Gastroesophageal sphincter (tissue), 4 donors: ENCODE results near the gene GSTO2. TPM values are rescaled to one million over a fixed set of nuclear protein-coding genes. Genes with fewer than 3 reads are reported as not detected.

Experiments
- ATAC-seq: fragments of 150-250 bp; one replicate; pipeline ENCODE4 v1.9.1; 2016; ENCODE audit warnings: mild to moderate bottlenecking, moderate library complexity
- H3K27ac ChIP-seq, 4 donors: fragments of 200-600 bp; sonication (generic) in 3 of 4; 1 replicate in 3 of 4; 2 replicates in 1 of 4; pipeline ENCODE4 v1.5.1; 2016 to 2019
- H3K27me3 ChIP-seq: fragments of 200-600 bp; sonication (generic); one replicate; pipeline ENCODE4 v1.5.1; 2019
- H3K36me3 ChIP-seq, 2 donors: fragments of 200-600 bp; sonication (generic); one replicate each; pipeline ENCODE4 v1.5.1; 2019; ENCODE audit warnings: control low read depth in 1 of 2
- H3K4me1 ChIP-seq, 3 donors: fragments of 200-600 bp; sonication (generic); 1 replicate in 2 of 3; 2 replicates in 1 of 3; pipeline ENCODE4 v1.5.1; 2016 to 2019; ENCODE audit warnings: control low read depth in 2 of 3
- H3K4me3 ChIP-seq, 2 donors: fragments of 200-600 bp; sonication (generic); one replicate each; pipeline ENCODE4 v1.5.1; 2019; ENCODE audit warnings: mild to moderate bottlenecking in 1 of 2, moderate library complexity in 1 of 2
- H3K9me3 ChIP-seq, 3 donors: fragments of 200-600 bp; sonication (generic); one replicate each; pipeline ENCODE4 v1.5.1; 2017 to 2019; ENCODE audit warnings: control low read depth in 2 of 3
- EP300 ChIP-seq: sonication (generic); formaldehyde crosslinking; IDR thresholded peaks from one replicate; pipeline ENCODE4 v1.6.1; 2017; ENCODE audit warnings: antibody characterized with exemption, mild to moderate bottlenecking
- POLR2A ChIP-seq, 2 donors: fragments of 450-650 bp; IDR thresholded peaks; one replicate each; pipeline ENCODE4 v1.6.1; 2017; ENCODE audit warnings: antibody characterized with exemption in 2 of 2, mild to moderate bottlenecking in 2 of 2, moderate library complexity in 1 of 2
- POLR2AphosphoS5 ChIP-seq: sonication (generic); formaldehyde crosslinking; IDR thresholded peaks from one replicate; pipeline ENCODE4 v1.6.1; 2017; ENCODE audit warnings: antibody characterized with exemption
- WGBS, 2 donors: methylation state at CpG; one replicate each; pipeline ENCODE4 v1.1.5; 2018; ENCODE audit warnings: low coverage in 1 of 2; 5-methylcytosine and 5-hydroxymethylcytosine counted together
- total RNA-seq, 4 donors: library from RNA; depleted of rRNA; stranded (reverse); fragments of >200 nt; gene quantifications; one replicate each; pipeline ENCODE4 v1.1.0, GENCODE V29; 2016
- TF ChIP-seq, protein P1 (sequence below), 4 experiments: fragments of 200-600 bp in 2 of 4; fragments of 450-650 bp in 2 of 4; sonication (generic) in 1 of 4; IDR thresholded peaks; one replicate each; pipeline ENCODE4 v1.5.1; 2017 to 2019; ENCODE audit warnings: antibody characterized with exemption in 4 of 4, mild to moderate bottlenecking in 2 of 4, moderate library complexity in 2 of 4

Gene GSTO2
- total RNA-seq, 4 donors from 2014 or later: 0.15 to 1.3 (median 0.21) TPM

DNA sequence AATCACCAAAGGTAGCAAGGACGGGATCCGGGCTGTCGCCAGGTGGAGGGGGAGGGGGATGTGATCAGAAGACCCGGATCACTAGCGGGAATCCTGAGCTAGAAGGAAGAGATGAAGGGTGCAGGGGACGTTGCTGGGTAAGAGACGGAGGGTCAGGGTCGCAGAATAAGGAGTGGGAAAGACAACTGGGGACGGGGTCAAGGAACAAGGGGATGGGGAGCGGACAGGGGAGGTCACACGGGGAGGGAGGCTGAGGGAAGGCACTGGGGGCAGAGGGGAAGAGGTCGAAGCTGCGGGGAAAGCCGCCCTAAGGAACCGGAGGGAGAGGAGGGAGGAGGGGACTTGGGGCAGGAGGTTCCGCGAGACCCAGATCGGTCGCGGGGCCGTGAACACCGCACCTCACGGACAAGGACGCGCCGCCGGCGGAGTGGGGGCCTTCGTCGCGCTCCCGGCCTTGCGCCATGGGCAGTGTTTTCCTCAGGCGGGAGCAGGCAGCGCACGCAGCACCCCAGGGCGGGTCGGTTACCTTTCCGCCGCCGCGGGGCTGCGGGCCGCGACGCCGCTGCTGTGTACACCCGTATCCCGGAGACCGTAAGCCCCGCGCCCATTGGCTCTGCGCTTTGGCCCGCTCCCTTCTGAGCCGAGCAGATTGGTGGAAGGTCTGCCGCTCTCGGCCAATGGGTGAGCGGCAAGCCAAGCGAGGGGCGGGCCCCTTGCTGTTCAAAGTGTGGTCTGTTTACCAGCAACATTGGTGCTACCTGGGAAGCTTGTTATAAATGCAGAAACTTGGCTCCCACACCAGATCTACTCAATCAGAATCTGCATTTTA is 37.0 kb upstream of the GSTO2 start, which contains the start of gene CFAP43:
Gene CFAP43, minus strand, starts transcription at position 581 of the 829 bp plus-strand sequence. Its CDS starts 118 bp downstream, at position 463.
- ATAC-seq: peak; percentile 100
- Histone ChIP-seq H3K9me3 (peaks cover 0 to 6% (median 0%) of the 10 kb centered on the region in 3 donors), H3K27me3 (peaks cover 13% of the 10 kb centered on the region), H3K36me3 (no peaks in the 10 kb centered on the region), H3K4me3 (peak within 1 kb of the TSS; percentile 79 to 86), H3K4me1 (peaks cover 0 to 17% (median 5%) of the 10 kb centered on the region in 3 donors), H3K27ac (peak within 1 kb of the TSS in 2 of 4 donors; percentile 53 to 66)
- no peak for TF ChIP-seq EP300
- TF ChIP-seq POLR2AphosphoS5: peak; percentile 41
- peak in 1 of 2 donors; percentile 32 for TF ChIP-seq POLR2A (IDR thresholded peaks at IDR 0.05)
- TF ChIP-seq, protein P1, sequence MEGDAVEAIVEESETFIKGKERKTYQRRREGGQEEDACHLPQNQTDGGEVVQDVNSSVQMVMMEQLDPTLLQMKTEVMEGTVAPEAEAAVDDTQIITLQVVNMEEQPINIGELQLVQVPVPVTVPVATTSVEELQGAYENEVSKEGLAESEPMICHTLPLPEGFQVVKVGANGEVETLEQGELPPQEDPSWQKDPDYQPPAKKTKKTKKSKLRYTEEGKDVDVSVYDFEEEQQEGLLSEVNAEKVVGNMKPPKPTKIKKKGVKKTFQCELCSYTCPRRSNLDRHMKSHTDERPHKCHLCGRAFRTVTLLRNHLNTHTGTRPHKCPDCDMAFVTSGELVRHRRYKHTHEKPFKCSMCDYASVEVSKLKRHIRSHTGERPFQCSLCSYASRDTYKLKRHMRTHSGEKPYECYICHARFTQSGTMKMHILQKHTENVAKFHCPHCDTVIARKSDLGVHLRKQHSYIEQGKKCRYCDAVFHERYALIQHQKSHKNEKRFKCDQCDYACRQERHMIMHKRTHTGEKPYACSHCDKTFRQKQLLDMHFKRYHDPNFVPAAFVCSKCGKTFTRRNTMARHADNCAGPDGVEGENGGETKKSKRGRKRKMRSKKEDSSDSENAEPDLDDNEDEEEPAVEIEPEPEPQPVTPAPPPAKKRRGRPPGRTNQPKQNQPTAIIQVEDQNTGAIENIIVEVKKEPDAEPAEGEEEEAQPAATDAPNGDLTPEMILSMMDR (IDR thresholded peaks at IDR 0.05): peak in 1 of 4 experiments; percentile 10
- 0 to 1% methylated on average over 11 to 14 of the region's 60 CpGs for WGBS, 2 donors

DNA sequence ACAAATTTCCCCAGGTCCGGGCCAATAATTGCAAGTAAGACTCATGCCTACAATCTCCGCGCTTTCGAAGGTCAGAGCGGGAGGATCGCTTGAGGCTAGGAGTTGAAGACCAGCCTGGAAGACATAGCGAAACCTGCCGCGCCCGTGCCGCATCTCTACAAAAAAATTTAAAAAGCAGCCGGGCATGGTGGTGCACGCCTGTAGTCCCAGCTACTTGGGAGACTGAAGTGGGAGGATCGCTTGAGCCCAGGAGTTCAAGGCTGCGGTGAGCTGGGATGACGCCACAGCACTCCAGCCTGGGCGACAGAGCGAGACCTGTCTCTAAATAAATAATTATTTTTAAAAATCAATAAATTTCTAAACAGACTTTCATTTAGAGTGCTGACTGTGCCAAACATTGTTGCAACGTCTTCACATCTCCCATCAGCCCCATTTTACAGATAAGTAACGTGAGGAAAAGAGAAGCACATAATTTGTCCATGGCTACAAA is 36.3 kb upstream of the GSTO2 start:
- no peak overlapping the region for H3K27ac ChIP-seq
- TF ChIP-seq, protein P1 (IDR thresholded peaks at IDR 0.05): no peak
- TF ChIP-seq POLR2AphosphoS5 (no peak), POLR2A (IDR thresholded peaks at IDR 0.05) (no peak), EP300 (no peak)
- H3K9me3 ChIP-seq: peaks cover 0 to 6% (median 0%) of the 10 kb centered on the region in 3 donors
- peak; percentile 61 for ATAC-seq
- H3K4me1 ChIP-seq: peaks cover 0 to 17% (median 5%) of the 10 kb centered on the region in 3 donors
- peaks cover 13% of the 10 kb centered on the region for H3K27me3 ChIP-seq
- peak overlapping the region; percentile 79 to 86 for H3K4me3 ChIP-seq
- 15 to 26% methylated on average over 3 to 15 of the region's 20 CpGs for WGBS, 2 donors
- no peaks in the 10 kb centered on the region for H3K36me3 ChIP-seq

DNA sequence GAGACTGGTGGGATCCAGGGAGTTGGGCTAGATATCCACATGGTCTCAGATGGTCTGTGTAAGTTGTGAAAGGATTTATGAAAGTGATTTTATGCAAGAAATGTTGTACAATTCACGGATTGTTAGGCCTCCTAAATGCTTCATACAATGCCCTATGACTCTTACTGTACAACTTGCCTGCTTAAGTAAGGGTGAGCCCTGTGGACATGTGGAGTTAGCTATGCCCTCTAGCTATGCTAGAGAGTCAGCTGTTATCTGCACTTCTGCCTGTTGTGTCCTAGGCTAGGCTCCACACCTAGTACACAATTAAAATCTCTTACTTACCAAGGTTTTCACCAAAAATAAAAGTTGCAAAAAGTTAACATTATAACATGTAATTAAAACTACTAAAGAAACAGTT is 35.2 kb upstream of the GSTO2 start:
- no peak overlapping the region for H3K27ac ChIP-seq
- no peak for ATAC-seq
- H3K36me3 ChIP-seq: no peaks in the 10 kb centered on the region
- TF ChIP-seq, protein P1 (IDR thresholded peaks at IDR 0.05): no peak
- TF ChIP-seq POLR2AphosphoS5: no peak
- TF ChIP-seq POLR2A (IDR thresholded peaks at IDR 0.05): no peak
- no peak for TF ChIP-seq EP300
- WGBS, 2 donors: 63% methylated on average over 1 of the region's 1 CpG; no CpG with 5 or more reads in 1 of the 2 donors
- peaks cover 0 to 17% (median 5%) of the 10 kb centered on the region in 3 donors for H3K4me1 ChIP-seq
- H3K9me3 ChIP-seq: peaks cover 0 to 6% (median 0%) of the 10 kb centered on the region in 3 donors
- H3K4me3 ChIP-seq: no peak overlapping the region
- H3K27me3 ChIP-seq: peaks cover 13% of the 10 kb centered on the region

DNA sequence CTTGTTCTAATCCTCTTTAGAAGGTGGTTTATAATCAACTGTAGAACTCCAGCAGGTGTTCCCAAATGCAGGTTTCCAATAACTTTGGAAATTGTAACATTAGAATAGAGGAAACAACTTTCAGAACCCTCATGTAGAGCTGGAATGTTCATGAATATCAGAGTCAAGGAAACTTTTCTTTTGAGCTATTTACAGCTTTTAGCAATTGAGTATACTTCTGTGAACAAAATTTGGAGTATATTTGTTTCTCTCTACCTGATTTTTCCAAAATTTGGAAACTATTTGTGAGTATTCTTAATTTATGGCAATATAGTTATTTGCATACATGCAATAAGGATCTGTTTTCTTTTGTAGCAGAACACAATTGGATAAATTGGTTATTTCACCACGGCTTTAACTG is 34.0 kb upstream of the GSTO2 start:
- WGBS, 2 donors: 67 to 100% methylated on average over 1 of the region's 1 CpG

More for the DNA sequence above, 34.0 kb upstream of the GSTO2 start:
- H3K27me3 ChIP-seq: peaks cover 19% of the 10 kb centered on the region
- TF ChIP-seq, protein P1 (IDR thresholded peaks at IDR 0.05): no peak
- no peak for TF ChIP-seq POLR2AphosphoS5
- no peak for TF ChIP-seq POLR2A (IDR thresholded peaks at IDR 0.05)
- TF ChIP-seq EP300: no peak
- H3K36me3 ChIP-seq: no peaks in the 10 kb centered on the region
- no peak for ATAC-seq
- no peak overlapping the region for H3K27ac ChIP-seq
- H3K9me3 ChIP-seq: peaks cover 0 to 6% (median 0%) of the 10 kb centered on the region in 3 donors
- H3K4me1 ChIP-seq: peaks cover 0 to 17% (median 5%) of the 10 kb centered on the region in 3 donors
- no peak overlapping the region for H3K4me3 ChIP-seq
